IPS-11a (cell line): ENCODE results near the gene FEV.

ENCODE experiments used
- H3K4me3 ChIP-seq: one replicate; pipeline ENCODE4 v1.5.1; 2013; ENCODE audit warnings: low read depth, low read length, control low read depth

FEV gene

GRCh38 chr2:218985021-218985324, at the start of gene FEV:
FEV (minus strand) TSS chr2:218985184; CDS start chr2:218985075, 109 bp downstream.
- H3K4me3 ChIP-seq = no peak within 1 kb of the TSS

GRCh38 chr2:219032051-219032745, 47.2 kb upstream of the FEV start:
- H3K4me3 ChIP-seq = no peak overlapping the region

DNA sequence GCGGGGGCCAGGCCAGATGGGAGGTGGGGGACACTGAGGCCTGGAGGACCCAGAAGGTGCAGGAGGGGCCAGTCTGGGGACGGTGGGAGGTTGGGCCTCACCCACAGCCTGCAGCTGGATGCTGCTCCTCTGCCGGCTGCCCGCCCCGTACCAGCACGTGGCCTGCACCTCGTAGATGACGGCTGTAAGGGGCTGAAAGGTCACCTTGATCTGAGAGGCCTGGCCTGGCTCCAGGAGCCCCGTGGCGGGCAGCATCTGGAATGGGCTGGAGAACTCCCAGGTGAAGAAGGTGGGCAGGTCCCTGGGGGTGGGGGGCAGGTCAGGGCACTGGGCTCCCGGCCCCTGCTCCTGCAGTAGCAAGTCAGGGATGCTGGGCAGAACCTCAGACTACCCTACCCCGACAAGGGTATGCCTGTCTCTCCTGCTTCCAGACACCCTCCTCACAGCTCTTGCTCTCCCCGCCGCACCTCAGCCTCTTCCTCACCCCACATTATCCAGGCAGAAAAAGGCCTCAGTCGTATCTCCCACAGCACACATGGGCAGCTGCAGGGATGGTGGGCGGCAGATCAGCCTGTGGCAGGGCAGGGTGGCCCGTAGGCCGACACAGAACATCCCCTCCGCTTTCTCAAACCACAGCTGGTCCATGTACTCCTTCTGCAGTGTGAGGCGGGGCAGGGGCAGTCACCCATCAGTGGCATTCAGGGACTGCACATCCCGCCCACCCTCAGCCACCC, 46.2 kb upstream of the FEV start:
- no peak overlapping the region for H3K4me3 ChIP-seq

DNA sequence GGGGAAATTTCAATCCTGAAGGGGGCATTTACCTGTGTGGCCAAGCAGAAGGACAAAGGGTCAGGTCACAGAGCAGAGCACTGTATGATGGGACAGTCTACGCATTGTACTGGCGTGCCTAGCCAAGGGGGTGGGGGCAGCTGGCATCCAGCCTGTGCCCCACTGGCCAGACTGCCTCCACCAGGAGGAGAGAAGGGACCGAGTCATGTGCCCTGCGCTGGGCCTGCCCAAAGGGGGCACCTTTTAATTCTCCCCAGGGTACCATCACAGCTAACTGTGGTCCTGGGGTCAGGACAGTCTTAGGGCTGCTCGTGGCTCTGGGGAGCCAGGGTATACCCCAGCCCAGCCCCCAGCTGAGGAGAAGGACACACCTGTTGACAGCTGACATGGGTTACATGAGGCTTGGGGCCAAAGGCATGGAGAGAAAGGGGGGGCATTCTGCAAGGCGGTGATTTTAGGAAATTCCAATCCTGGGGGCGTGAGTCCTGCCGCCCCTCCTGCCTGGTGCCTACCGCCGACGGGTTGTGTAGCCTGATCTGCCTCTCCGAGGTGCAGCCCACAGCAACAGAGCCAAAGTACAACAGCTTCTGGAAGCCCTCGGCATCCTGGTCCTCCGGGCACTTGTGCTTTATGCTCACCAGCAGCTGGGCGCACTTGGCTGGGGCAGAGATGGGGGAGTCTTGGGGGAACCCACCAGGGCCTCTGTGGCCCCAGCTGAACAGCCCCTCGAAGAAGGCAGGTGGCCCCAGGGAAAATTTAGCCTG, 45.4 kb upstream of the FEV start:
- H3K4me3 ChIP-seq = no peak overlapping the region

DNA sequence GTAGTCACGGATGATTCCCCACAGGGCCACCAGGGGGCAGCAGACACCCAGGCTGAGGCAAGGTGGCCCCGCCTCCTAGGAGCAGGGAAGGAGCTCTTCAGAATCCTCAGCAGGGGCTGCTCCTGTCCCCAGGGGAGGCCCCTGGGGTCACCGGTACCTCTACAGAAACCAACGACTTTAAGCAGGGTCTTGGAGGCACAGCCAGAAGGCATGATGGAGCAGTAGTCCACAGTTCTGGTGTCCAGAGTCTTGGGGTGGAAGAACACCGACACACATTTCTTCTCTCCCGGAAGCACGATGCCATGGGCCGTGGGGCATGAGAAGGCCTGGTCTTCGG, 44.8 kb upstream of the FEV start:
- no peak overlapping the region for H3K4me3 ChIP-seq

DNA sequence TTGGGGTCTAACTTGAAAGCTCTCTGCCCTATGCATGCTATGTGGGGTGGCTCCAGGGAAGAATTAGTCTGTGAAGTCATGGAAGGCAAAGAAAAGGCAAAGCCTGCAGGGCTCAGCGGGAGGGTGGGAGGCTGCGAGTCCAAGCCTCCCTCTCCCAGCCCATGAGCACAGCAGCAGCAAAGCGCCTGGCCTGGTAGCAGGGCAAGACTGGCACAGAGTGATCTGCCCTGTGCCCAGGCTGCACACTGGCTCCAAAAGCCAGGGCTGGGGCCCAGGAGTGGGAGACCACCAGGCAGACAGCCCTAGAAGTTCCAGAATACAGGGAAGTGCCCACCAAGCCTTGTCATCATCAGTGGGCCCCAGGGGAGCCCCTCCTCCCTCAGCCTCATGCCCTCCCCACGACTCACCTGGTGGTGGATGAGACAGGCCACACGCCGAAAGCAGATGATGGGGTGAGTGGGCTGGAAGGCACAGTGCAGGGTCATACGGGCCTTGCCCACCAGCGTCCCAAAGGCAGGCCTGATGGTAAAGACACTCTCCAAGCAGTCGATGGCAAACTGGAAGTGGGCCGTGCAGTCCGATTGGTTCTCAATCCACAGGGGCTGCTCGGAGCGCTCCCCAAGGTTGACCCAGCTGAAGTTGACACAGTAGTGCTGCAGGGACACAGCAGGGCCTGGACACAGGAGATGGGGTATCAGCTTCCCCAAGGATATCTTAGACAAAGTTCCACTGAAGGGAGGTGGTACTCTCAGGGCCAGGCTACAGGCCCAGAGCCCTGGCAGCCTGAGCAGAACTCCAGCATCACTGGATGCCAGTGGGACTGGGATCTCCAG, 44.2 kb upstream of the FEV start:
- no peak overlapping the region for H3K4me3 ChIP-seq

GRCh38 chr2:219028141-219028540, 43.2 kb upstream of the FEV start:
- no peak overlapping the region for H3K4me3 ChIP-seq

DNA sequence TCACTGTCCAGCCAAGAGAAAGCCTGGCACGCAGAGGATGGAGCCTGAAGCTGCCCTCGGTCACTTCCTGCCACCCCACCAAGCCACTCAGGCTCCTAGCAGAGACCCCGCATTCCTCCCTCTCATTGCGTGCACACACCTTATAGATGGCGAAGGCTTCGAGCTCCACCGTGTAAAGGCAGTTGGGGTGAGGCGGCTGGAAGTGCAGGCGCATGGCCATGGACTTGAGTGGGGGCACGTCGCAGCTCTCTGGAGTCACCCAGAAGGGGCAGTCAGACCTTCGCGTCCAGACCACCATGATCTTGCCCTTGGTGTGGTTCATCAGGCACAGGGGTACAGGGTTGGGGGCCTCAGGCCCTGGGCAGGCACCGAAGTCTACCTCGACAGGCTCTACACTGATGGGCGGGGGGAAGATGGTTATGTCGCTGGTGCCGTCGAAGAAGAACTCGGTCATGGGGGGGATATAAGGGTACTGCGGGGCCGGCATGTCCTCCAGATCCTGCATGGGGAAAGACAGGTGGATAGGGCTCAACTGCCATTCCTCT, 42.6 kb upstream of the FEV start:
- H3K4me3 ChIP-seq = no peak overlapping the region

GRCh38 chr2:219026946-219027345, 42.0 kb upstream of the FEV start:
- no peak overlapping the region for H3K4me3 ChIP-seq

DNA sequence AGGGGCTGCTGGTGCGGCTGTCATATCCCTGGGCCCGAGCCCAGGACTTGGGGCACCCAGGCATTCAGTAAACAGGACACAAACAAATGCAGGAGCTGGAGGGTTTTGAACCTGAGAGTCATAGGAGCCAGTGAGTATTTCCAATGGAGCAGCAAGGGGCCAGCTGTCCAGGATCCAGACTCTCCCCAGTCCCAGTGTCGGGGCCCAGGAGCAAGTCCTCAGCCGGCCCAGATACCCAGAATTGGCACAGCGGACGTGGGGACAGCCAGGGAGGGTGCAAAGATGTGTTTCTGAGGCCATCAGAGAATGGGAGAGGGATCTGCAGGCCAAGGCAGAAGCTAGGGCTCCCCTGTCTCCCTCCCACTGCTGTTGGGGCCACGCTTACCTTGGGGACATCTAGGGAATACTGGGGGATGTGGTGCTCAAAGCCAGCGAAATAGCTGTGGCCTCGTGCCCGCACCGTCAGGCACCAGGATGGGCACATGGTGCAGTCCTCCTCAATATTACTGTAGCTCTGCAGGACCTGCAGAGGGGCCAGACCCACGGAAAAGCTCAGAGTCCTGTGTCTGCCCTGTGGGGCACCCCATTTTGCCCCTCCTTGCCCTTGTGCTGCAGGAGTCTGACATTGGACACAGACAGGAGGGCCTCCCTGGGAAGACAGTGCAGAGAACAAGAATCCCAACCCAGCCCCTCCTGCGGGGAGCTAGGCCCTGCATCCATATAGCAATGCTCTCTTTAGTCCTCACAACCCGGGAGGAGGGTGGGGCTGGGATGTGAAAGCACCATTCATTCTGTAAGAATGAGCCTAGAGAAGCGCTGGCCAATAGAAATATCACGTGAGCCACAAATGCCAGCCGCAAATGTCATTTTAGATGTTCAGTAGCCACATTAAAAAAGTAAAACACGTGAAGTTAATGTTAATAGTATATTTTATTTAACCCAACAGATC, 40.9 kb upstream of the FEV start:
- H3K4me3 ChIP-seq = no peak overlapping the region

- H3K4me3 ChIP-seq = no peak overlapping the region
Measured at GRCh38 chr2:219024059-219024458, 39.1 kb upstream of the FEV start.

GRCh38 chr2:219023045-219023605, 38.1 kb upstream of the FEV start:
- no peak overlapping the region for H3K4me3 ChIP-seq

- no peak overlapping the region for H3K4me3 ChIP-seq
Measured at GRCh38 chr2:219022616-219023015, 37.6 kb upstream of the FEV start.

GRCh38 chr2:219022041-219022440, 37.1 kb upstream of the FEV start:
- no peak overlapping the region for H3K4me3 ChIP-seq

GRCh38 chr2:219021591-219021990, 36.6 kb upstream of the FEV start:
- no peak overlapping the region for H3K4me3 ChIP-seq

- no peak overlapping the region for H3K4me3 ChIP-seq
Measured at GRCh38 chr2:219020604-219021365, 35.8 kb upstream of the FEV start.

DNA sequence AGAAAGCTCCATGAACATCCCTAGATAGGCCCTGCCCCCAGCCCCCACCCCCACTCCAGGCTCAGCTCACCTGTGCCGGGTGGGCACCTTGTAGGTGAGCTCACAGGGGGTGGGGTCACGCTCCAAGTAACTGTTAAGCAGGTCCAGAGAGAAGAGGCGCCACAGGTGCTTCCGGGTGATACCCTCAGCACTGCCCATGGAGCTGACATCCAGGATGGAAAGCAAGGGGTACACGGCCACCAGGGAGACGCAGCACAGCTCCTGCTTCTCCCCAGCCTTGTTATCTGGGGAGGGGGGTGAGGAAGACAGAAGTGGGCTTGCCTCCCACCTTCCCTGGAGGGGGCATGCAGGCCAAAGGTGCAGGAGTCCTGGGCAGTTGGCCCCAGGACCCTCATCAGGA, 34.5 kb upstream of the FEV start:
- H3K4me3 ChIP-seq = no peak overlapping the region

DNA sequence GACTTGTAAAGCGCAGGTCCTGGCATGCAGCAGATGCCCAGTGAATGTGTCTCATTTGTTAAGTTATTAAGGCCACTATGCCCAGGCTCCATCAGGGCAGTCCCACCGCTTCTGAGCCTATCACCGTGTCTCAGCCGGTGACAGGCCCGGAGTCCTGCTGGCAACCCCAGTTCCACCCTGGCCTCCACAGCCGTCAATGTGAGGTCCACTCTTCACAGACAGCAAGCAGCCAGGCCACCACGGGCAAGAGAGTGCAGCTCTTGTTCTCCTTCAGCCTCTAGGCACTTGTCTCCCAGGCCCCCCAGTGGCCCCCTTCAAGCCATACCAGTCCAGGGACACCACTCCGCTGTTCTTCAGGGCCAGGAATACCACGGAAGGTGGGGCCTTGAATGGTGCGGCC, 33.7 kb upstream of the FEV start:
- H3K4me3 ChIP-seq = no peak overlapping the region

DNA sequence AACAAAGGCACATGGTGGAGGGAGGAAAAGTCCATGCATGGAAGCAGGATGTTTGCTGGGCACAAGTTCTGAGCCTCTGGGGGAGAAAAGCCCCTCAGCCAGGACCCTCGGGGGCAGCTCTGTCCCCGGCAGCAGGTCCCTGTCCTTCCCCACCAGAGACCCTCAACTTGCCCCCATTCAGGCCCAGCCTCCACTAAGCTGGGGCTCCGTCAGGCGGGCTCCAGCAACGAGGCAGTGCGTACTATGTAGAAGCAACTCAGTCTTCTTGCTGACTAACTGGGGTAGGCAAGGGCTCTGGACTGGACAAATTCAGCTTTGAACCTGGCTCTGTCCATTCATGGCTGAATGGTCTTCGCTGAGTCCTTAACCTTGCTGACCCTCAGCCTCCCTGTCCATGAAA, 33.3 kb upstream of the FEV start:
- H3K4me3 ChIP-seq = no peak overlapping the region
